ENCODE measurements around the gene AIDA. TPM values are rescaled to one million over a fixed set of nuclear protein-coding genes. Genes with fewer than 3 reads are reported as not detected.

The AIDA gene
- total and polyA plus RNA-seq, 2 experiments from 2014 or later, result 51.1 to 103 TPM

- Histone ChIP-seq H2AFZ (no peak overlapping the region), H3K9me2 (ENCODE audit: insufficient read depth) (0 out of 2 replicates have a peak, but pooled peaks cover 5% of the 10 kb centered on the region), H3K36me3 (ENCODE audit: insufficient read depth) (no peaks in the 10 kb centered on the region), H3K27me3 (ENCODE audit: insufficient read depth) (no peaks in the 10 kb centered on the region), H3K4me3 (no peak overlapping the region), H3K4me1 (ENCODE audit: insufficient read depth) (no peaks in the 10 kb centered on the region), H3K79me2 (replicated peaks; ENCODE audit: insufficient read depth) (no peaks in the 10 kb centered on the region), H3K4me2 (no peak overlapping the region), H4K20me1 (replicated peaks; ENCODE audit: insufficient read depth) (no peaks in the 10 kb centered on the region), H3F3A (replicated peaks; ENCODE audit: low read depth) (no peaks in the 10 kb centered on the region), H3K27ac (ENCODE audit: low read depth) (no peak overlapping the region)
- Mint-ChIP-seq H3K27ac (no peak overlapping the region), H3K4me3 (no peak overlapping the region), H3K36me3 (ENCODE audit: low read depth) (no peaks in the 10 kb centered on the region), H3K9me3 (no peaks in the 10 kb centered on the region), H3K27me3 (ENCODE audit: insufficient read depth, low read depth, poor library complexity) (peaks cover 5% of the 10 kb centered on the region), H3K4me1 (no peaks in the 10 kb centered on the region; the same call in 2 of the 3 replicates)
- ATAC-seq, result no peak
- TF ChIP-seq CREB1 (CRISPR knock-in tag; IDR thresholded peaks at IDR 0.05; ENCODE audit: low read depth) (no peak), NANOG (IDR thresholded peaks at IDR 0.05; ENCODE audit: borderline replicate concordance) (no peak), EZH2 (IDR thresholded peaks at IDR 0.05; ENCODE audit: low read depth, unreplicated experiment) (no peak), ZNF331 (CRISPR knock-in tag; IDR thresholded peaks at IDR 0.05; ENCODE audit: low read depth) (no peak), ZNF114 (CRISPR knock-in tag; IDR thresholded peaks at IDR 0.05) (no peak), EZH2phosphoT487 (IDR thresholded peaks at IDR 0.05; ENCODE audit: unreplicated experiment) (no peak), JUNB (IDR thresholded peaks at IDR 0.05; ENCODE audit: unreplicated experiment) (no peak), CTCF (conservative IDR thresholded peaks at IDR 0.05; ENCODE audit: low read depth in 2 of 2) (no peak), STAT1 (IDR thresholded peaks at IDR 0.05; ENCODE audit: unreplicated experiment) (no peak), POLR2AphosphoS5 (IDR thresholded peaks at IDR 0.05; ENCODE audit: low read depth) (no peak)
- TF ChIP-seq, protein P1, sequence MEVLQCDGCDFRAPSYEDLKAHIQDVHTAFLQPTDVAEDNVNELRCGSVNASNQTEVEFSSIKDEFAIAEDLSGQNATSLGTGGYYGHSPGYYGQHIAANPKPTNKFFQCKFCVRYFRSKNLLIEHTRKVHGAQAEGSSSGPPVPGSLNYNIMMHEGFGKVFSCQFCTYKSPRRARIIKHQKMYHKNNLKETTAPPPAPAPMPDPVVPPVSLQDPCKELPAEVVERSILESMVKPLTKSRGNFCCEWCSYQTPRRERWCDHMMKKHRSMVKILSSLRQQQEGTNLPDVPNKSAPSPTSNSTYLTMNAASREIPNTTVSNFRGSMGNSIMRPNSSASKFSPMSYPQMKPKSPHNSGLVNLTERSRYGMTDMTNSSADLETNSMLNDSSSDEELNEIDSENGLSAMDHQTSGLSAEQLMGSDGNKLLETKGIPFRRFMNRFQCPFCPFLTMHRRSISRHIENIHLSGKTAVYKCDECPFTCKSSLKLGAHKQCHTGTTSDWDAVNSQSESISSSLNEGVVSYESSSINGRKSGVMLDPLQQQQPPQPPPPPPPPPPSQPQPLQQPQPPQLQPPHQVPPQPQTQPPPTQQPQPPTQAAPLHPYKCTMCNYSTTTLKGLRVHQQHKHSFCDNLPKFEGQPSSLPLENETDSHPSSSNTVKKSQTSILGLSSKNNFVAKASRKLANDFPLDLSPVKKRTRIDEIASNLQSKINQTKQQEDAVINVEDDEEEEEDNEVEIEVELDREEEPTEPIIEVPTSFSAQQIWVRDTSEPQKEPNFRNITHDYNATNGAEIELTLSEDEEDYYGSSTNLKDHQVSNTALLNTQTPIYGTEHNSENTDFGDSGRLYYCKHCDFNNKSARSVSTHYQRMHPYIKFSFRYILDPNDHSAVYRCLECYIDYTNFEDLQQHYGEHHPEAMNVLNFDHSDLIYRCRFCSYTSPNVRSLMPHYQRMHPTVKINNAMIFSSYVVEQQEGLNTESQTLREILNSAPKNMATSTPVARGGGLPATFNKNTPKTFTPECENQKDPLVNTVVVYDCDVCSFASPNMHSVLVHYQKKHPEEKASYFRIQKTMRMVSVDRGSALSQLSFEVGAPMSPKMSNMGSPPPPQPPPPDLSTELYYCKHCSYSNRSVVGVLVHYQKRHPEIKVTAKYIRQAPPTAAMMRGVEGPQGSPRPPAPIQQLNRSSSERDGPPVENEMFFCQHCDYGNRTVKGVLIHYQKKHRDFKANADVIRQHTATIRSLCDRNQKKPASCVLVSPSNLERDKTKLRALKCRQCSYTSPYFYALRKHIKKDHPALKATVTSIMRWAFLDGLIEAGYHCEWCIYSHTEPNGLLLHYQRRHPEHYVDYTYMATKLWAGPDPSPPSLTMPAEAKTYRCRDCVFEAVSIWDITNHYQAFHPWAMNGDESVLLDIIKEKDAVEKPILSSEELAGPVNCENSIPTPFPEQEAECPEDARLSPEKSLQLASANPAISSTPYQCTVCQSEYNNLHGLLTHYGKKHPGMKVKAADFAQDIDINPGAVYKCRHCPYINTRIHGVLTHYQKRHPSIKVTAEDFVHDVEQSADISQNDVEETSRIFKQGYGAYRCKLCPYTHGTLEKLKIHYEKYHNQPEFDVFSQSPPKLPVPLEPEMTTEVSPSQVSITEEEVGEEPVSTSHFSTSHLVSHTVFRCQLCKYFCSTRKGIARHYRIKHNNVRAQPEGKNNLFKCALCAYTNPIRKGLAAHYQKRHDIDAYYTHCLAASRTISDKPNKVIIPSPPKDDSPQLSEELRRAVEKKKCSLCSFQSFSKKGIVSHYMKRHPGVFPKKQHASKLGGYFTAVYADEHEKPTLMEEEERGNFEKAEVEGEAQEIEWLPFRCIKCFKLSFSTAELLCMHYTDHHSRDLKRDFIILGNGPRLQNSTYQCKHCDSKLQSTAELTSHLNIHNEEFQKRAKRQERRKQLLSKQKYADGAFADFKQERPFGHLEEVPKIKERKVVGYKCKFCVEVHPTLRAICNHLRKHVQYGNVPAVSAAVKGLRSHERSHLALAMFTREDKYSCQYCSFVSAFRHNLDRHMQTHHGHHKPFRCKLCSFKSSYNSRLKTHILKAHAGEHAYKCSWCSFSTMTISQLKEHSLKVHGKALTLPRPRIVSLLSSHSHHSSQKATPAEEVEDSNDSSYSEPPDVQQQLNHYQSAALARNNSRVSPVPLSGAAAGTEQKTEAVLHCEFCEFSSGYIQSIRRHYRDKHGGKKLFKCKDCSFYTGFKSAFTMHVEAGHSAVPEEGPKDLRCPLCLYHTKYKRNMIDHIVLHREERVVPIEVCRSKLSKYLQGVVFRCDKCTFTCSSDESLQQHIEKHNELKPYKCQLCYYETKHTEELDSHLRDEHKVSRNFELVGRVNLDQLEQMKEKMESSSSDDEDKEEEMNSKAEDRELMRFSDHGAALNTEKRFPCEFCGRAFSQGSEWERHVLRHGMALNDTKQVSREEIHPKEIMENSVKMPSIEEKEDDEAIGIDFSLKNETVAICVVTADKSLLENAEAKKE (CRISPR knock-in tag; IDR thresholded peaks at IDR 0.05), result no peak
- TF ChIP-seq, protein P2, sequence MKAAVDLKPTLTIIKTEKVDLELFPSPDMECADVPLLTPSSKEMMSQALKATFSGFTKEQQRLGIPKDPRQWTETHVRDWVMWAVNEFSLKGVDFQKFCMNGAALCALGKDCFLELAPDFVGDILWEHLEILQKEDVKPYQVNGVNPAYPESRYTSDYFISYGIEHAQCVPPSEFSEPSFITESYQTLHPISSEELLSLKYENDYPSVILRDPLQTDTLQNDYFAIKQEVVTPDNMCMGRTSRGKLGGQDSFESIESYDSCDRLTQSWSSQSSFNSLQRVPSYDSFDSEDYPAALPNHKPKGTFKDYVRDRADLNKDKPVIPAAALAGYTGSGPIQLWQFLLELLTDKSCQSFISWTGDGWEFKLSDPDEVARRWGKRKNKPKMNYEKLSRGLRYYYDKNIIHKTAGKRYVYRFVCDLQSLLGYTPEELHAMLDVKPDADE (IDR thresholded peaks at IDR 0.05), result no peak
- TF ChIP-seq, protein P3, sequence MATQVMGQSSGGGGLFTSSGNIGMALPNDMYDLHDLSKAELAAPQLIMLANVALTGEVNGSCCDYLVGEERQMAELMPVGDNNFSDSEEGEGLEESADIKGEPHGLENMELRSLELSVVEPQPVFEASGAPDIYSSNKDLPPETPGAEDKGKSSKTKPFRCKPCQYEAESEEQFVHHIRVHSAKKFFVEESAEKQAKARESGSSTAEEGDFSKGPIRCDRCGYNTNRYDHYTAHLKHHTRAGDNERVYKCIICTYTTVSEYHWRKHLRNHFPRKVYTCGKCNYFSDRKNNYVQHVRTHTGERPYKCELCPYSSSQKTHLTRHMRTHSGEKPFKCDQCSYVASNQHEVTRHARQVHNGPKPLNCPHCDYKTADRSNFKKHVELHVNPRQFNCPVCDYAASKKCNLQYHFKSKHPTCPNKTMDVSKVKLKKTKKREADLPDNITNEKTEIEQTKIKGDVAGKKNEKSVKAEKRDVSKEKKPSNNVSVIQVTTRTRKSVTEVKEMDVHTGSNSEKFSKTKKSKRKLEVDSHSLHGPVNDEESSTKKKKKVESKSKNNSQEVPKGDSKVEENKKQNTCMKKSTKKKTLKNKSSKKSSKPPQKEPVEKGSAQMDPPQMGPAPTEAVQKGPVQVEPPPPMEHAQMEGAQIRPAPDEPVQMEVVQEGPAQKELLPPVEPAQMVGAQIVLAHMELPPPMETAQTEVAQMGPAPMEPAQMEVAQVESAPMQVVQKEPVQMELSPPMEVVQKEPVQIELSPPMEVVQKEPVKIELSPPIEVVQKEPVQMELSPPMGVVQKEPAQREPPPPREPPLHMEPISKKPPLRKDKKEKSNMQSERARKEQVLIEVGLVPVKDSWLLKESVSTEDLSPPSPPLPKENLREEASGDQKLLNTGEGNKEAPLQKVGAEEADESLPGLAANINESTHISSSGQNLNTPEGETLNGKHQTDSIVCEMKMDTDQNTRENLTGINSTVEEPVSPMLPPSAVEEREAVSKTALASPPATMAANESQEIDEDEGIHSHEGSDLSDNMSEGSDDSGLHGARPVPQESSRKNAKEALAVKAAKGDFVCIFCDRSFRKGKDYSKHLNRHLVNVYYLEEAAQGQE (IDR thresholded peaks at IDR 0.05; ENCODE audit: unreplicated experiment), result no peak
- no peak for DNase-seq (ENCODE audit: low spot score)
These were observed 42.3 kb upstream of the AIDA start for GRCh38 chr1:222754366-222755139.

Data from GM23338 (cell line).